Gastrocnemius medialis (tissue), 4 donors: ENCODE results near the gene CSAG1.
"Not testable (repeated sequence)": the region's sequence is repeated elsewhere in the genome, so short reads cannot be mapped to it uniquely, and the experiment has no call there.

Source experiments
- POLR2A ChIP-seq, 2 donors: fragments of 450-650 bp; IDR thresholded peaks; one replicate each; pipeline ENCODE4 v1.6.1; 2017; ENCODE audit warnings: antibody characterized with exemption in 2 of 2, mild to moderate bottlenecking in 2 of 2, moderate library complexity in 2 of 2
- TF ChIP-seq, protein P1 (sequence below), 5 experiments: fragments of 450-650 bp in 3 of 5; fragments of 200-600 bp in 2 of 5; sonication (generic) in 2 of 5; IDR thresholded peaks in 4 of 5; conservative IDR thresholded peaks in 1 of 5; 1 replicate in 4 of 5; 2 replicates in 1 of 5; pipeline ENCODE4 v1.5.1; 2016 to 2019; ENCODE audit warnings: antibody characterized with exemption in 5 of 5, mild to moderate bottlenecking in 3 of 5, moderate library complexity in 3 of 5

DNA sequence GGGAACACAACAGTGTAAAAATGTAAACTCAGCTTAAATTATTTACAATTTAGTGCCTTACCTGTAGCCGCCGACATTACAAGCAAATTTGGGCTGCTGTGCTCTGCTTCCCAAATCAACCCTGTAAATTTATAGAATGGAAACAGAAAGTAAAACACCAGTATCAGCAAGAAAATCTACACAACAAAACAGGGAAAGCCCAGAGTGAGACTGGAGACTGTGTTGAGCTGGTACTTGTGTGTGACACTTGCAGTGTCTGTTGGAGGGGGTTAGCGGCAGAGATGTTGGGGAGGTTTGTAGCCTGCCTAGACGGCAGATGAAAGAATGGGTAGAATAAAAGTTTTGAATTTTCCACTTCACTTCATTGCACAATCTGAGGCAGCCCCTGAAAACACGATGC is 20.3 kb downstream of the CSAG1 start:
- TF ChIP-seq POLR2A (IDR thresholded peaks at IDR 0.05), result not testable (repeated sequence)
- TF ChIP-seq, protein P1, sequence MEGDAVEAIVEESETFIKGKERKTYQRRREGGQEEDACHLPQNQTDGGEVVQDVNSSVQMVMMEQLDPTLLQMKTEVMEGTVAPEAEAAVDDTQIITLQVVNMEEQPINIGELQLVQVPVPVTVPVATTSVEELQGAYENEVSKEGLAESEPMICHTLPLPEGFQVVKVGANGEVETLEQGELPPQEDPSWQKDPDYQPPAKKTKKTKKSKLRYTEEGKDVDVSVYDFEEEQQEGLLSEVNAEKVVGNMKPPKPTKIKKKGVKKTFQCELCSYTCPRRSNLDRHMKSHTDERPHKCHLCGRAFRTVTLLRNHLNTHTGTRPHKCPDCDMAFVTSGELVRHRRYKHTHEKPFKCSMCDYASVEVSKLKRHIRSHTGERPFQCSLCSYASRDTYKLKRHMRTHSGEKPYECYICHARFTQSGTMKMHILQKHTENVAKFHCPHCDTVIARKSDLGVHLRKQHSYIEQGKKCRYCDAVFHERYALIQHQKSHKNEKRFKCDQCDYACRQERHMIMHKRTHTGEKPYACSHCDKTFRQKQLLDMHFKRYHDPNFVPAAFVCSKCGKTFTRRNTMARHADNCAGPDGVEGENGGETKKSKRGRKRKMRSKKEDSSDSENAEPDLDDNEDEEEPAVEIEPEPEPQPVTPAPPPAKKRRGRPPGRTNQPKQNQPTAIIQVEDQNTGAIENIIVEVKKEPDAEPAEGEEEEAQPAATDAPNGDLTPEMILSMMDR (IDR thresholded peaks at IDR 0.05 in 4 of 5, conservative IDR thresholded peaks at IDR 0.05 in 1 of 5), result not testable (repeated sequence)
